ENCODE measurements around the gene PDGFRA.
A peak's percentile ranks its signal among the peaks of the same experiment; 100 is the strongest.
"Not testable (repeated sequence)": the region's sequence is repeated elsewhere in the genome, so short reads cannot be mapped to it uniquely, and the experiment has no call there.

Gene PDGFRA

DNA sequence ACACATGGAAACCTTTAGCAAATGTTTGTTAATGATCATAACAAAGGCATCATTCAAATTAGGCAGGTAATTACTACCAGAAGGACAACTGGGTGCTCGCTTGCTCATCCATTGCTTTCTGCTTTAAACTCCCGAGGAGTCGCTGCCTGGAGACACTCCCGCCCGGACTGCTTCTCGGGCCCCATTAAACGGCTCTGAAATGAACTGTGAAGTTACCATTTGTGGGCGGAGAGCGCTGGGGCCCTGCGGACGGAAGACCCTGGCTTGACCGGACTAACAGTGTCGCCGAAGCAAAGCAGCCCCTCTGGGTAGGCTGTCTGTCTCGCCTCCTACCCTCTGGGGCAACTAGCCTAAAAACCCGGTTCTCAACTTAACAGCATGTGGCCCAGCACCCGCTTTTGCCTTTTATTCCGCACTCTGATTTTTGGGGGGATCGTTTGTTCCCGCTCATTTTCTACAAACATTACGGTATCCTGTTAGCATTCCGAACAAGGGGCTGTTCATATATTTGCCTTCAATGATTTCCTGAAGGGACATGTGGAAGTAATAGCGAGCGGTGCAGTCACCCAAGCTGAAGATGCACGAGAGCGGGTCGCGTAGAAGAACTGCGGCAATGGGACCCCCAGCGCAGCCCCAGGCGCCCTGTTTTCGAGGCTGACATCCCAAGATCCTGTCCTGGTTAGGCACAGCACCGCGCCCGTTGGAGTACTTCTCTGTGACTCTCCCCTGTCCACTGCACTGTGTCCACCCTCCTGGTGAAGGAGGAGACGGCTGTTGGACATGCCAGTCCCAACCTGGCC lies 1.6 kb upstream of the PDGFRA start:
- peak; percentile 59 for DNase-seq (ENCODE audit: low spot score)

DNA sequence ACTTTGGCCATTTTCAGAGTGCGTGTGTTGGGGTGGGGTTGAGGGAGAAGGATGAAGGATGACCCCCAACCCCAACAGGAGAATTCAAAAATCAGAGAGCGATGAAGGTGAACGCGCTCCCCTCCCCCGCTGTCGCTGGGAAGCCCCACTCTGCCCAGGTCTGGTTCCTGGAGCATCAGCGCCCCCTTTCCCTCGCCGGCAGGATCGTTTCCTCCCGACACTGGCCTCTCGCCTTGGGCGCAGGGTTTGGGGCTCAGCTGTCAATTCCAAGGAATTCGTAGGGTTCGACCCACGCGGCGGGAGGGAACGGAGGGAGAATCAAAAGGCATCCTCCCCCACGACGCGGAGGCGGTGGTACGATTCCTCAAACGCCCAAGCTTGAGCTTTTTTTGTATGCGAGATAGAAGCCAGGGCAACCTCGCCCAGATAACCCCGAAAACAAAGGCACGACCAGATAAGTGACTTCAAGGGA lies 1.0 kb upstream of the PDGFRA start:
- peak; percentile 87 for DNase-seq (ENCODE audit: low spot score)

DNA sequence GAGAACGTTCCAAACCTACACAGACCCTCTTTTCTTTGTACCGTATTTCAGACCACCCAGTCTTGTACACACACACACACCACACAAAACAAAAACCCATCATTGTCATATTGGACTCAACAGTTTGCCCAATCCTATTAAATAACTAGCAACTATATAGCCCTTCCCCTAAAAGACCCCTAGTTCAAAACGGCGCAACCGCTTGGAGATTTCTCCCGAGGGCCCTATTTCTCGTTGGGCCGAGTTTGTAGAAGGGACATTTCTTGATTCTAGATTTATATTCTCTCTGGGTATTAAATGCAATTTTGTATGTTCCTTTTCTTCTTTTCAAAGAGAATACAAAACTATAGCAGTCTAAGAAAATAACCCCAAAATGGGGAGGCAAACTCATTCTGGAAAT lies 547 bp upstream of the PDGFRA start:
- DNase-seq (ENCODE audit: low spot score), result no peak

DNA sequence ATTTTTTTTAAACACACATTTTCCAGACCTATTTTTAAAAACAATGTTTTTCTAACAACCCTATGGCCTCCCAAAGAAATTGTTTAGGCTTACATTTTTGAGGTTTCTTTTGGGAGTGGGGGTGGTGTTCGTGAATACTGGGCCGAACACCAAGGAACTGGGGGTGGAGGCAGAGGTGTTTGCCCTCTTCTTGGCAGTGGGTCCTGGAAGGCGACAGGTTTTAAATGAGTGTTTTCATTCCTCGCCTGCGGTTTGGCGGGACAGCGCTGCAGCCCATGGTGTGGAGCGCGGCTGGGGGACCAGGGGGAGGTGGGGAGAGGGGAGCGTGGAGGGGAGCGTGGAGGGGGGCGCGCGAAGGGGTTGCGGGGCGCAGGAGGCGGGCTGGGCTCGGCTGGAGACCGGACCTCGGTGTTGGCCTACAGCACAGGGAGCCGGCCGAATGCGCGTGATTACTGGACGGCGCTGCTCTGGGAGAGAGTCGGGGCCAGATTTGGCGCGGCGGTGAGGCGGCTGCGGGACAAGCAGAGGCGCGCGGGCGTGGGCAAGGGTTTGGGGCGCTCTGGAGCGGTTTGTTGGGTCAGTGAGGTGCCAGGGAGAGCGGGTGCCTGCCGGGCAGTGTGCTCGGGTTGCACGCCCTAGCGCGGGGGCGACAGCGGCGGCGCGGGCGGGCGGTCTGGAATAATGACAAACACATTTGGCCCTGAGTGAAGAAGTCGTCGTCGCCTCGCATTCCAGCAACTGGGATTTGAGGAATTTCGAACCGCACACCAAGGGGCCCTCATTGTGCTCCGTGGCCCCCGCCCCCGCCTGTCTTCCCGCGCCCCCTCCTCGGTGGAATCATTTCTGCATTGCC lies 764 bp downstream of the PDGFRA start:
- DNase-seq (ENCODE audit: low spot score), result peak; percentile 59

DNA sequence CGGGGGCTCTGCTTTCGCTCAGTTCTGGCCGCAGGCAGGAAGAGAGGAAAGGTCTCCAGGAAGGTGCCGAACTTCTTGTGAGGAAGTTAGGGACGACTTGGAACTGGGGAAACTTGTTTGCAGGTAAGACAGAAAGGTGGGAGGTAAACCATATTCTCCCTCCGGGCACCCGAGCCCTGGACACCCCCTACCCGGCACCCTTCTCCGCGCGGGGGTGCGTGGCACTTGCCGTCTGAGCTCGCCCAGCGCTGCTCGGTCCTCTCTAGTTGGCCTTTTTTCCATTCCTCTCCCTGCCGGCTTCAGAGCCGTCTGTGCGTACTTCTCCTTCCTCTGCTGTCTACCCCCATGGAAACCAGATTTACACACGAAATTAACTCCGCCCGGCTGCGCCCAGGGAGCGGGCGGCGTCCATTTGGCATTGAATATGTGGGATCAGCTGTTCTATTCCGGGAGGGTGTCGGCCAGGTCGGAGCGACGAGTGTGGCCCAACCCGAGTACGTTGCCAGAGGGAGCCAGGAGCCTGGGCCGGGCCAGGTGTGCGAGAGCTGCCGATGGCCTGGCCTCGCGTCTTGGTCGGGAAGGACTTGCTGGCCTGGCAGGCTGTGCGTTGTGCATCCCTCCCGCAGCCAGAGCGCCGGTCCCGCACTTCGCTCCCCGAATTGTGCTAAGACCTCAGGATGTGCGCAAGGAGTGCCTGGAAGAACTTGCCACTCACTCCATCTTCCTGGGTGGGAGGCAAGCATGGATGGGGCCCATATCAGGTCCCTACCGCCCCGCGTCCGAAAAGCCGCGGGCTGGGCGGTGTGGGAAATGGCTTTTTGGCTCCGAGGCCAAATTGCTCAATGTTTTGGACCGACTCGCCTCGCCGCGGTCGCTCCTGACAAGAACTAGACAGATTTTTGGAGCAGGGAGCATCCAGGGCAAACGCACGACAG lies 1.7 kb downstream of the PDGFRA start:
- DNase-seq (ENCODE audit: low spot score), result peak; percentile 65

DNA sequence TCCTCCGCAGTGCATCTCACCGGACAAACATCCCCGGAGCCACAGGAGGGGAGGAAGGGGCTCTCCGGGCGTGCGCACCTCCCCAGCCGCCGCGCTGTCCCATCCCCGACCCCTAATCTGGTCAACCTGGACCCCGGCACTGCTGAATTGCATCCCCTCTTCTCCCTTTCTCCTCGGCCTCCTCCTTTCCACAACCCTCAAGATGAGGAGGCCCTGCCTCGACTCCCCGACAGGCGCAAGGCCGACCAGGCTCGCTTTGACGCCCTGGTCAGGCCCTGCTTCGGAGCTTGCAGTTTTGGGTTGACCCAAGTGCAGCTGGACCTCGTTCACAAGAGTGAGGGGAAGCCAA lies 2.3 kb downstream of the PDGFRA start:
- no peak for DNase-seq (ENCODE audit: low spot score)

DNA sequence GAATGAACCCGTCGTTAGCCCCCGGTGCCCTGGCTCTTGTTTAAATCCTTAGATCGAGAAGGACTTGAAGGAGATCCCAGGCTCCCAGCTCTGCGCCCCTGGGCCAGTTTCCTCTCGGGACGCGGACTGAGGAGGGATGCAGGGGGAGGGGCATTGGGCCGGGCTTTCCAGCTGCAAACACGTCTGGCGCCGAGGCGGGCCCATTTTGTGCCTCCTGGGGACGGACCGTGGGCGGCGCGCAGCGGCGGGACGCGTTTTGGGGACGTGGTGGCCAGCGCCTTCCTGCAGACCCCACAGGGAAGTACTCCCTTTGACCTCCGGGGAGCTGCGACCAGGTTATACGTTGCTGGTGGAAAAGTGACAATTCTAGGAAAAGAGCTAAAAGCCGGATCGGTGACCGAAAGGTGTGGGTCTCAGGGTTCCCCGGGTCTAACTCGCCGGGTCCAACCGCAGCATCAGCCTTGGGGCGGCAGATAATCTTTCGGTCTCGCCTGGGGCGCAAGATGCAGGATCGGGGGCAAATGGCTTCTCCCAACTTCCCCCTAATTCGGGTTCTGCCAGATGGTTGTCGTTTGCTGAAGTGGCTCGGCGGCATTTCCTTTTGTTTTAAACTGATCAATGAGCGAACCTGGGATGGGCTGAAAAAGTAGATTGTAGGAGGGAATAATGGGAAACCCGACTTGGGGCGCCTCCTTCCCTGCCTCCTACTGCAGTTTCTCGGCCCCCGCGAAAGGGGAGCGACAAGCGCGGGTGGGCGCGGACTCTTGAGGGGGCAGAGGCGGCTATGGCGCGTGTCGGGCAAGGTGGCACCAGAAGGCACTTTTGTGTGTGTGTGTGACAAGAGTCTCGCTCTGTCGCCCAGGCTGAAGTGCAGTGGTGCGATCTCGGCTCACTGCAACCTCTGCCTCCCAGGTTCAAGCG lies 2.9 kb downstream of the PDGFRA start:
- peak; percentile 79 for DNase-seq (ENCODE audit: low spot score)

DNA sequence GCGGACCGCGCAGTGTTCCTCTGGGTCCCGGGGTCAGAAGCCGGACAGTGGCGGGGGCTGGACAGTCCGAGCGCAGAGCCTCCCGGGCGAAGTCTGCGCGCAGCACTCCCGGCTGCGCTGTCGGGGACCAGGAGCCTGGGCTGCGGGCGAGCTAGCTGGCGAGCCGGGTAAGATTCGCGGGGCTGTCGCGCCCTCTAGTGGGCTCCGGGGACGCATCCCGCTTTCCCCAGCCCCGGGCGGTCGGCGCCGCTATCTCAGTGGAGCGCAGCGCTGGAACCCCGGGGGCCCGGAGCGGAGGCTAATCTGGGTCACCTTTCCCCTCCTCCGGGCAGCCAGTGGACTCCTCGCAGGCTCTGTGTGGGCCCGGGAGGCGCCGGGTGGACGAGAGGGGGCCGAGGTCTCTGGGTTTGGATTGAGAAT lies 4.2 kb downstream of the PDGFRA start:
- DNase-seq (ENCODE audit: low spot score), result peak; percentile 90

DNA sequence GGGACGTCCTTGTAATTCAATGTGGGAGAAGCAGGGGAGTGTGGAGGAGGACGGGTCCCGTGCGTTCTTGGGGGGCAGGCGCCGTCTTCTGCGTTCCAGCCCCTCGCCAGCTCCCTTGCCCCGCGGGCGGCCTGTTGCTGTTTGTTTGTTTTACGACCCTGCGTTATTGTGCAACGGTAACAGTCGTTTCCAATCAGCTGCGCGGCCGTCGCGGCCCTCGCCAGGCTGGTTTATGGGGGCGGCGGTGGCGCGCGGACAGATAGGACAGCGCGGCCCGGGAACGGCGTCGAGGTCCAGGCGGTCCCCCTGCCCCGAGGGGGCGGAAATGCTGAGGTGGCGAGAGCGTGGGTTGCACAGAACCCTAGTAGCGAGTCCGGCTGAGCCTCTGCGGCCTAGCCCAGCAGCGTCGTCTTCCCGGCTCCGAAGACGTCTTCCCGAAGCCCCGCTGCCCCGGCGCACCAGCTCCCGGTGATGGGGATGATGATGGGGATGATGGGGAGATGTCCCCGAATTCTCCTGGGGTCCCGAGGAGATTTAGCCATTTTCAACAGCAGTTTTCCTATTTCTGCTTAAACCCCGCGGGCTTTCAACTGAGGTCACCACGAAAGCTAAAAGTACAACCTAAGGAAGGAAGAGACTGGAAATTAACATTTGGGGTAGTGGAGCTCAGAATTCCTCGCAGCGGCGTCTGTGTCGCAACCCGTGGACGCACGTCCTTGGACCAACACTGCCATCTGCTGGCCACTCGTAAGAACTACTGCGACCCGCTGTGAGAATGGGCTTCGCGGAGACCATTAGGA lies 4.8 kb downstream of the PDGFRA start:
- DNase-seq (ENCODE audit: low spot score), result peak; percentile 82

DNA sequence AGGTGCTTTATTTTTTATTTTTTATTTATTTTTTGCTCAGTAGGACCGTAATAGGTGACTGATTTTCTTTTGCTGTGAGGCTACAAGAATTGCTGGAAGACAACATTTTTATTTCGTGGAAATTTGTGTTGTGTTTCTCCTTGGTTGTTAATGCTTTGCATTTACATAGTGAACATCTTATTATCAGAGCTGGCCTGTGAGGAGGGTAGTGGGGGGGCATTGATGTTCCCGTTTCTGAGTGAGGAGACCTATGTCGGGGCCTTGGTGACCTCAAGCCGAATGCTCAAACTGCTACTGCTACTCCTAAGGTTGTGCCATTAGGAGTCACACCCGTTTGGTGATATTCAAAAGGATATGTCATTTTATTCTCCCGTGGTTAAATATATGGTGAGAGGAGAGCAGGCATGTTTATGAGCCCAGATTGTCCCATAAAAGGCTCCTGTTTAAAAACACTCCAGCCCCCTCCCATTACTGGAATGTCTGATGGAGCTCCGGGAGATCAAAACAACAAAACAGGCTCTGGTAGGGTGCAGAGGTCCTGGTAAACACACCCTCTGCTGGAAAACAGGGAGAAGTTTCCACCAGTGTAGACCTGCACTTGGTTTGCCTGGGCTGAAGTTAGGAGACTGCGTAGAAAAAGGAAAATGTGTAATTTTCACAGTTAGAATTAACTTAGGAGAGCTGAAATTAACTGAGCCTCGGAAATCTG lies 5.6 kb downstream of the PDGFRA start:
- no peak for DNase-seq (ENCODE audit: low spot score)

DNA sequence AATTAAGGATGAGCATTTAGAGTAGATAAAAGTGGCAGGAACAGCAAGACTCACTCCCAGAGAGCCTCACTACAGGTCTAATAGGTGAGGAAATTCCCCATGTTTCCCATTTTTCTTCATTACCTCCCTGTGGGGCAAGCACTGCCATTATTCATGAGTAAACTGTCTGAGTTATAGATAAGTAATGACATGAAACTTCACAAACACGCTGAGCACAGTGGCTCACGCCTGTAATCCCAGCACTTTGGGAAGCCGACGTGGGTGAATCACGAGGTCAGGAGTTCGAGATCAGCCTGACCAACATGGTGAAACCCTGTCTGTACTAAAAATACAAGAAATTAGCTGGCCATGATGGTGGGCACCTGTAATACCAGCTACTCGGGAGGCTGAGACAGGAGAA lies 7.2 kb downstream of the PDGFRA start:
- DNase-seq (ENCODE audit: low spot score), result not testable (repeated sequence)

DNA sequence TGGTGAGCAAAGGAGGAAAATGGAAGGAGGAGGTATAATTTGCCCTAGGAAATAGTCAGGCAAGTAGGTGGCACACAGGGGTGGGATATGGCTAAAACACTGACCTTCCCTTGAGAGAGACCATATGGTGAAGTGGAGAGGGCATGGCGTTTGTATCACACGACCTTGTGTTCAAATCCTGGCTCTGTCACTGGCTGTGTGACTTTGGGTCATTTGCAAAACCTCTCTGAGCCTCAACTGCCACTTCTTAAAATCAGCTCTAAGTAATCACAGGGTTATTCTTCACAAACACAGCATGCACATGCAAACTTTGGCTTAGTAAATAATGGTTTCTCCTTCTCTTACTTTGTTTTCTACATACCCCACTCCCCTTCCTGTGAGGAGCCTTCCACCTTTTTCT lies 8.7 kb downstream of the PDGFRA start:
- DNase-seq (ENCODE audit: low spot score), result no peak

DNA sequence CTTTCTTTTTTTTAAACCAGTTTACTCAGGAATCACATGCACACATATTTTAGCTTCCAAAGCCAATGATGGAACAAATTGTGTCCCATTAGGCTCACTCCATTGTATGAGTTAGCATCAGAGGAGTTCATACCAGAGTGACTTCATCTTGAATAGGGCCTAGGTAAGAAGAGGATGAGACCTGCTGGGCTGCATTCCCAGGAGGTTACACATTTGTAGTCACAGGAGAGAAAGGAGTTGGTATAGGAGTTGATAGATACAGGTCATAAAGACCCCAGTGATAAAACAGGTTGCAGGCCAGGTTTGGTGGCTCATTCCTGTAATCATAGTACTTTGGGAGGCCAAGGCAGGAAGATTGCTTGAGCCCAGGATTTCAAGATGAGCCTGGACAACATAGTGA lies 9.3 kb downstream of the PDGFRA start:
- no peak for DNase-seq (ENCODE audit: low spot score)

DNA sequence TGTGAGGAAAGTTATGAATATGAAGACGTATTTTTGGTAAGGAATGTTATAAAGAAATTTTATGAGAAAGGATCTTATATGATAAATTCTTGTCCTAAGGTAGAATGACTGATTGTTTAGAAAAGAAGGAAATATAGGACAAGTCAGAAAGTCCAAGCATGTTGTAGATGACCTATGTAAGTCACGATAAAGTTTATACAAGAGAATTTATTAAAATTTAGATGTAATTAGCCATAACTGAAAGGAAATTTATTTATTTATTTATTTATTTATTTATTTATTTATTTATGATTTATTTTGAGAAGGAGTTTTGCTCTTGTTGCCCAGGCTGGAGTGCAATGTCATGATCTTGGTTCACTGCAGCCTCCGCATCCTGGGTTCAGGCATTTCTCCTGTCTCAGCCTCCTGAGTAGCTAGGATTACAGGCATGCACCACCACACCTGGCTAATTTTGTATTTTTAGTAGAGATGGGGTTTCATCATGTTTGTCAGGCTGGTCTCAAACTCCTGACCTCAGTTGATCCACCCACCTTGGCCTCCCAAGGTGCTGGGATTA lies 12.3 kb downstream of the PDGFRA start:
- DNase-seq (ENCODE audit: low spot score), result not testable (repeated sequence)

DNA sequence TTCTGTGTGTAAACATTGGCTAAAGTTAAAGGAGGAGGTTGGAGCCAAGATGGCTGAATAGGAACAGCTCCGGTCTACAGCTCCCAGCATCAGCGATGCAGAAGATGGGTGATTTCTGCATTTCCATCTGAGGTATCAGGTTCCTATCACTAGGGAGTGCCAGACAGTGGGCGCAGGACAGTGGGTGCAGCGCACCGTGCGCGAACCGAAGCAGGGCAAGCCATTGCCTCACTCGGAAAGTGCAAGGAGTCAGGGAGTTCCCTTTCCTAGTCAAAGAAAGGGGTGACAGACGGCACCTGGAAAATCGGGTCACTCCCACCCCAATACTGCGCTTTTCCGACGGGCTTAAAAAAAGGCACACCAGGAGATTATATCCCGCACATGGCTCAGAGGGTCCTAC lies 14.4 kb downstream of the PDGFRA start:
- DNase-seq (ENCODE audit: low spot score), result not testable (repeated sequence)

DNA sequence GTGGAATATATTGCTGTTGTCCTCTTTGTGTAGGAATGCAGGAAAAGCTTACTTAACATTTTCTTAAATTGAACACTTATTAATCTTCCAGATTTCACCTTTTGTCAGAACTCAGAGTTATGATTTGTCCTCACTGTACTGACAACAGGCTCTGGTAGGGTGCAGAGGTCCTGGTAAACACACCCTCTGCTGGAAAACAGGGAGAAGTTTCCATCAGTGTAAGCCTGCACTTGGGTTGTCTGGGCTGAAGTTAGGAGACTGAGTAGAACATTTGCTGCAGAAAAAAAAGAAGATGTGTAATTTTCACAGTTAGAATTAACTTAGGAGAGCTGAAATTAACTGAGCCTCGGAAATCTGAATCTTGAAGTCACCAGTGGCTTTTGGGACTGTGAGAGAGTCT lies 23.2 kb downstream of the PDGFRA start:
- not testable (repeated sequence) for DNase-seq (ENCODE audit: low spot score)

DNA sequence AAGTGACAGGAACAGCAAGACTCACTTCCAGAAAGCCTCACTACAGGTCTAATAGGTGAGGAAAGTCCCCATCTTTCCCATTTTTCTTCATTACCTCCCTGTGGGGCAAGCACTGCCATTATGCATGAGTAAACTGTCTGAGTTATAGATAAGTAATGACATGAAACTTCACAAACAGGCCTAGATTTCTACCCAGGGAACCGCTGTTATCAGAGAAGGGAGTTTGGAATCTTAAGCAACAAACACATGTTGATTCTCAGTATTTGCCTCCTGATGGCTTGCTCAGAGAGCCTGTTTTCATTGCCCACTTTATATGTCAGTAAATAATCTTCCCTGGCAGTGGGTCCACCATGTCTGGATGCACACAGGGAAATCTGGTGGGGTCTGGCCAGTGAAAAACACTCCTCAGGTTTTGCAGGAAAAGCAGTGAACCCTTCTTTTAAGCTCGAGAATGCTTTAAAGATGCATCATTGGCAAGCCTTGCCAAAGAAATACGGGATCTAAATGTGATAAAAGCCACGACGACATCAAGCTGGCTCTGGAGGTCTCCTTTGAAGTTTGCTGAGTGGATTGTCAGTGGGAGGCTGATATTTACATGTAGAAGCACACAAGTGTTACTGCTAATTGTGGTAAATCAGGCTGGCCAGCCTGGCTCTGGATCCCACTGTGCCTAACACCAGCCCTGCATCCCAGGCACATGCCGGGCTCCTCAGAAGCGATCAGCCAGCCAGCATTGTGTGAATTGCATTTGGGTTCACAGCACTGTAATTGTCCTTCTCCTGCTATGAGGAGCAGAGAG lies 25.2 kb downstream of the PDGFRA start:
- DNase-seq (ENCODE audit: low spot score), result no peak

DNA sequence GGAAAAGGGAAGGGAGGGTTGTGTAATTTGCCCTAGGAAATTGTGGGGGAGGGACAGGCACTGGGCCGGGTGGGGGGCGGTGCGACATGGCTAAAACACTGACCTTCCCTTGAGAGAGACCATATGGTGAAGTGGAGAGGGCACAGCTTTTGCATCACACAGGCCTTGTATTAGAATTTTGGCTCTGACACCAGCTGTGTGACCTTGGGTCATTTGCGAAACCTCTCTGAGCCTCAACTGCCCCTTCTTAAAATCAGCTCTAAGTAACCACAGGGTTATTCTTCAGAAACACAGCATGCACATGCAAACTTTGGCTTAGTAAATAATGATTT lies 25.8 kb downstream of the PDGFRA start:
- no peak for DNase-seq (ENCODE audit: low spot score)

DNA sequence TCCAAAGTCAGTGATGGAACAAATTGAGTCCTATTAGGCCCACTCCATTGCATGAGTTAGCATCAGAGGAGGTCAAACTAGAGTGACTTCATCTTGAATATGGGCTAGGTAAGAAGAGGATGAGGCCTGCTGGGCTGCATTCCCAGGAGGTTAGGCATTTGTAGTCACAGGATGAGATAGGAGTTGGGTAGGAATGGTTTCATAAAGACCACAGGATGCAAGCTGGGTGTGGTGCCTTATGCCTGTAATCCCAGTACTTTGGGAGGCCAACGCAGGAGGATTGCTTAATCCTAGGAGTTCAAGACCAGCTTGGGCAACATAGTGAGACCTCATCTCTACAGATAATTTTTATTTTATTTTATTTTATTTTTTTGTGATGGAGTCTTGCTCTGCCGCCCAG lies 26.8 kb downstream of the PDGFRA start:
- DNase-seq (ENCODE audit: low spot score), result no peak
